Mesendoderm (in vitro differentiated cells): ENCODE results near the gene CCNT2.
"Not testable (repeated sequence)": the region's sequence is repeated elsewhere in the genome, so short reads cannot be mapped to it uniquely, and the experiment has no call there.

ENCODE experiments used
- DNase-seq: peaks from one replicate; pipeline ENCODE4 v3.0.0; 2013
- H2AK5ac ChIP-seq: 2 replicates; pipeline ENCODE4 v1.6.1; 2013; ENCODE audit warnings: low read length, inconsistent platforms
- H2BK120ac ChIP-seq: 2 replicates; pipeline ENCODE4 v1.6.1; 2013; ENCODE audit warnings: low read depth, mild to moderate bottlenecking, low read length, moderate library complexity, mixed read lengths
- H2BK15ac ChIP-seq: replicated peaks from 2 replicates; pipeline ENCODE4 v1.6.1; 2013; ENCODE audit warnings: low read depth, mild to moderate bottlenecking, moderate library complexity
- H2BK5ac ChIP-seq: 2 replicates; pipeline ENCODE4 v1.6.1; 2013; ENCODE audit warnings: low read length, inconsistent platforms
- H3K18ac ChIP-seq: 2 replicates; pipeline ENCODE4 v1.6.1; 2013; ENCODE audit warnings: mild to moderate bottlenecking, low read length, mixed read lengths
- H3K23ac ChIP-seq: one replicate; pipeline ENCODE4 v1.6.1; 2013; ENCODE audit warnings: low read length
- H3K27ac ChIP-seq: 2 replicates; pipeline ENCODE4 v1.5.1; 2013; ENCODE audit warnings: low read depth, mild to moderate bottlenecking, inconsistent platforms, low read length, moderate library complexity
- H3K27me3 ChIP-seq: 2 replicates; pipeline ENCODE4 v1.6.1; 2013; ENCODE audit warnings: low read length, control low read depth, mild to moderate bottlenecking, inconsistent platforms; ENCODE audit not compliant: insufficient read depth, poor library complexity
- H3K36me3 ChIP-seq: 2 replicates; pipeline ENCODE4 v1.6.1; 2013; ENCODE audit warnings: low read length, inconsistent platforms; ENCODE audit not compliant: control insufficient read depth, insufficient read depth
- H3K4ac ChIP-seq: one replicate; pipeline ENCODE4 v1.6.1; 2013; ENCODE audit warnings: low read depth, mild to moderate bottlenecking, low read length, moderate library complexity
- H3K4me1 ChIP-seq: 2 replicates; pipeline ENCODE4 v1.6.1; 2013; ENCODE audit warnings: low read depth, low read length, inconsistent platforms; ENCODE audit not compliant: control insufficient read depth
- H3K4me2 ChIP-seq: 2 replicates; pipeline ENCODE4 v1.6.1; 2013; ENCODE audit warnings: low read length
- H3K4me3 ChIP-seq: 2 replicates; pipeline ENCODE4 v1.5.1; 2013; ENCODE audit warnings: mild to moderate bottlenecking, low read length
- H3K56ac ChIP-seq: one replicate; pipeline ENCODE4 v1.6.1; 2013; ENCODE audit warnings: low read length
- H3K79me1 ChIP-seq: 2 replicates; pipeline ENCODE4 v1.6.1; 2013; ENCODE audit warnings: low read length, inconsistent platforms
- H3K79me2 ChIP-seq: 2 replicates; pipeline ENCODE4 v1.6.1; 2013; ENCODE audit warnings: mild to moderate bottlenecking, low read length; ENCODE audit not compliant: control insufficient read depth, insufficient read depth
- H3K9ac ChIP-seq: 2 replicates; pipeline ENCODE4 v1.6.1; 2013; ENCODE audit warnings: low read length, inconsistent platforms
- H4K5ac ChIP-seq: one replicate; pipeline ENCODE4 v1.6.1; 2013; ENCODE audit warnings: low read length
- H4K8ac ChIP-seq: one replicate; pipeline ENCODE4 v1.6.1; 2013; ENCODE audit warnings: low read depth, mild to moderate bottlenecking, control low read depth, low read length, moderate library complexity
- WGBS: extraction: QIAGEN DNeasy Blood & Tissue Kit; methylation state at CpG from one replicate; pipeline ENCODE4 v1.1.7; 2013; ENCODE audit warnings: low lambda C conversion rate, missing lambda C conversion rate; ENCODE audit not compliant: insufficient coverage; ENCODE audit errors: extremely low coverage; 5-methylcytosine and 5-hydroxymethylcytosine counted together

CCNT2 gene

GRCh38 chr2:134903701-134904100 lies 14.9 kb upstream of the CCNT2 start:
- not testable (repeated sequence) for H4K5ac ChIP-seq, H2AK5ac ChIP-seq, H2BK120ac ChIP-seq, H3K4ac ChIP-seq, H3K79me2 ChIP-seq, H3K23ac ChIP-seq, H4K8ac ChIP-seq, H3K79me1 ChIP-seq, H3K18ac ChIP-seq, H3K36me3 ChIP-seq, H3K9ac ChIP-seq, DNase-seq, H3K4me2 ChIP-seq, H3K56ac ChIP-seq, H2BK15ac ChIP-seq, H3K27ac ChIP-seq, H2BK5ac ChIP-seq, H3K27me3 ChIP-seq, H3K4me1 ChIP-seq, H3K4me3 ChIP-seq
- WGBS: no CpG with 5 or more reads among the region's 13 CpGs

DNA sequence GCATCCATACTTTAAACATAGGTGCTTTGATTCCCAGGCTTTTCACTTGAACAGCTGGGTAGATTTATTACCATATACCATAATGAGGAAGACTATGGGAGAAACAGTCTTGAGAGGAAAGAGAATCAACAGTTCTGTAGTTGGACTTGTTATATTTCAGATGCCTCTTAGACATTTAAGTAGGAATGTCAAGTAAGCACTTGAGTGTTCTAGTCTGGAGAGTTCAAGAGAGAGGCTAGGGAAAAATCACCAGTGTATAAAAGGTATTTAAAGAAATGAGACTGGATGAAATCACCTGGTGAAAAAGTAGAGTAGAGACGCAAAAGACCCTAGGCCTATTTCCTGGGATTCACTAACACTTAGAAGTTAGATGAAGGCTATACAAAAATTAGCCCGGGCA lies 13.5 kb upstream of the CCNT2 start:
- no peak overlapping the region for H3K4me2 ChIP-seq
- no peak overlapping the region for H3K4ac ChIP-seq
- no peak overlapping the region for H2BK120ac ChIP-seq
- H4K5ac ChIP-seq: no peak overlapping the region
- no peak for DNase-seq
- no peak overlapping the region for H2BK15ac ChIP-seq
- H3K9ac ChIP-seq: no peak overlapping the region
- no peak overlapping the region for H2AK5ac ChIP-seq
- H4K8ac ChIP-seq: no peak overlapping the region
- no CpG with 5 or more reads among the region's 2 CpGs for WGBS
- H3K79me1 ChIP-seq: no peaks in the 10 kb centered on the region
- no peak overlapping the region for H2BK5ac ChIP-seq
- no peak overlapping the region for H3K23ac ChIP-seq
- H3K56ac ChIP-seq: no peak overlapping the region
- no peaks in the 10 kb centered on the region for H3K36me3 ChIP-seq
- H3K79me2 ChIP-seq: no peaks in the 10 kb centered on the region
- no peak overlapping the region for H3K4me3 ChIP-seq
- no peaks in the 10 kb centered on the region for H3K4me1 ChIP-seq
- H3K27ac ChIP-seq: no peak overlapping the region
- no peak overlapping the region for H3K18ac ChIP-seq
- H3K27me3 ChIP-seq: no peaks in the 10 kb centered on the region

DNA sequence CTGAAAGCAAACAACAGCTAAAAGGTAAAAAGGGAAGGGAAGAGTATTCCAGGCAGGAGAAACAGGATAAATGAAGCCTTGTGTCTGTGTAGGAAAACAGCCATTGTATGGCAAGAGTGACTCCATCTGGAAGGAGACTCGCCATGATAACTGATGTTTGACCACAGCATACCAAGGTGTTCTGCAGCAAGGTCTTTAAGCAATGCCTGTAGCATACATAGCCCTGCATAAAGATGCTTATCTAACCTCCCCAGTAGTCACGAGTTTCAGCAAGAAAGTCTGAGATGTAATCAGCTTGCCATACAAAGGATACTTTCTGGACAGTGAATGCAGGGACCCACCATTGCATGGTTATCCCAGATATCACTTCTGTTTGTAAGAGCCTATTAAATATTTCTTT lies 11.9 kb upstream of the CCNT2 start:
- no peak overlapping the region for H2BK120ac ChIP-seq
- H3K18ac ChIP-seq: no peak overlapping the region
- H3K79me1 ChIP-seq: no peaks in the 10 kb centered on the region
- H2BK15ac ChIP-seq: no peak overlapping the region
- no peaks in the 10 kb centered on the region for H3K4me1 ChIP-seq
- H3K4ac ChIP-seq: no peak overlapping the region
- no peak overlapping the region for H3K23ac ChIP-seq
- no peak overlapping the region for H2AK5ac ChIP-seq
- no peak overlapping the region for H3K27ac ChIP-seq
- H3K79me2 ChIP-seq: no peaks in the 10 kb centered on the region
- no CpG with 5 or more reads among the region's 2 CpGs for whole genome bisulfite sequencing
- H3K27me3 ChIP-seq: no peaks in the 10 kb centered on the region
- H3K56ac ChIP-seq: no peak overlapping the region
- DNase-seq: peak; percentile 29
- no peak overlapping the region for H3K9ac ChIP-seq
- no peak overlapping the region for H3K4me3 ChIP-seq
- H4K8ac ChIP-seq: no peak overlapping the region
- H4K5ac ChIP-seq: no peak overlapping the region
- H3K4me2 ChIP-seq: no peak overlapping the region
- no peaks in the 10 kb centered on the region for H3K36me3 ChIP-seq
- H2BK5ac ChIP-seq: no peak overlapping the region

- not testable (repeated sequence) for H3K23ac ChIP-seq, H3K79me2 ChIP-seq, H3K27ac ChIP-seq, H3K79me1 ChIP-seq, H4K5ac ChIP-seq, H3K56ac ChIP-seq, H3K4me3 ChIP-seq, H2AK5ac ChIP-seq, DNase-seq, H2BK120ac ChIP-seq, H3K27me3 ChIP-seq, H2BK15ac ChIP-seq, H2BK5ac ChIP-seq, H3K36me3 ChIP-seq, H3K4ac ChIP-seq, H3K4me2 ChIP-seq, H4K8ac ChIP-seq, H3K18ac ChIP-seq, H3K9ac ChIP-seq, H3K4me1 ChIP-seq
- no CpG with 5 or more reads among the region's 1 CpG for WGBS
Observed at GRCh38 chr2:134907441-134908116, 11.0 kb upstream of the CCNT2 start.

- H3K4me1 ChIP-seq: no peaks in the 10 kb centered on the region
Observed at GRCh38 chr2:134910763-134911399, 7.7 kb upstream of the CCNT2 start.

GRCh38 chr2:134911400-134911785 lies 7.2 kb upstream of the CCNT2 start:
- H3K36me3 ChIP-seq: no peaks in the 10 kb centered on the region
- no peak overlapping the region for H2BK120ac ChIP-seq
- no peaks in the 10 kb centered on the region for H3K79me2 ChIP-seq
- H3K4me1 ChIP-seq: no peaks in the 10 kb centered on the region
- H3K4ac ChIP-seq: no peak overlapping the region
- H3K4me2 ChIP-seq: no peak overlapping the region
- H3K4me3 ChIP-seq: no peak overlapping the region
- H3K27me3 ChIP-seq: no peaks in the 10 kb centered on the region
- no peak overlapping the region for H4K5ac ChIP-seq
- H4K8ac ChIP-seq: no peak overlapping the region
- no peak overlapping the region for H2BK15ac ChIP-seq
- no peak overlapping the region for H2BK5ac ChIP-seq
- H3K56ac ChIP-seq: no peak overlapping the region
- H3K9ac ChIP-seq: no peak overlapping the region
- no peak overlapping the region for H3K23ac ChIP-seq
- no peak overlapping the region for H2AK5ac ChIP-seq
- no peak overlapping the region for H3K18ac ChIP-seq
- no peak for DNase-seq
- no peaks in the 10 kb centered on the region for H3K79me1 ChIP-seq
- no CpG with 5 or more reads among the region's 3 CpGs for WGBS
- H3K27ac ChIP-seq: no peak overlapping the region

More at GRCh38 chr2:134910763-134911399, 7.7 kb upstream of the CCNT2 start:
- Histone ChIP-seq H3K79me1 (no peaks in the 10 kb centered on the region), H2BK120ac (no peak overlapping the region), H3K27ac (no peak overlapping the region), H3K36me3 (no peaks in the 10 kb centered on the region), H3K4me3 (no peak overlapping the region), H3K56ac (no peak overlapping the region), H3K4ac (no peak overlapping the region), H3K9ac (no peak overlapping the region), H4K5ac (no peak overlapping the region), H4K8ac (no peak overlapping the region), H2BK15ac (no peak overlapping the region), H3K23ac (no peak overlapping the region), H3K4me2 (no peak overlapping the region), H3K79me2 (no peaks in the 10 kb centered on the region), H3K27me3 (no peaks in the 10 kb centered on the region), H2AK5ac (no peak overlapping the region), H2BK5ac (no peak overlapping the region), H3K18ac (no peak overlapping the region)
- no peak for DNase-seq
- no CpG with 5 or more reads among the region's 2 CpGs for WGBS
